Measurements from ENCODE around the gene KCTD3. TPM values are rescaled to one million over a fixed set of nuclear protein-coding genes. Genes with fewer than 3 reads are reported as not detected.

KCTD3 gene
- total RNA-seq, 1 donor from 2014 or later = 25.2 TPM

DNA sequence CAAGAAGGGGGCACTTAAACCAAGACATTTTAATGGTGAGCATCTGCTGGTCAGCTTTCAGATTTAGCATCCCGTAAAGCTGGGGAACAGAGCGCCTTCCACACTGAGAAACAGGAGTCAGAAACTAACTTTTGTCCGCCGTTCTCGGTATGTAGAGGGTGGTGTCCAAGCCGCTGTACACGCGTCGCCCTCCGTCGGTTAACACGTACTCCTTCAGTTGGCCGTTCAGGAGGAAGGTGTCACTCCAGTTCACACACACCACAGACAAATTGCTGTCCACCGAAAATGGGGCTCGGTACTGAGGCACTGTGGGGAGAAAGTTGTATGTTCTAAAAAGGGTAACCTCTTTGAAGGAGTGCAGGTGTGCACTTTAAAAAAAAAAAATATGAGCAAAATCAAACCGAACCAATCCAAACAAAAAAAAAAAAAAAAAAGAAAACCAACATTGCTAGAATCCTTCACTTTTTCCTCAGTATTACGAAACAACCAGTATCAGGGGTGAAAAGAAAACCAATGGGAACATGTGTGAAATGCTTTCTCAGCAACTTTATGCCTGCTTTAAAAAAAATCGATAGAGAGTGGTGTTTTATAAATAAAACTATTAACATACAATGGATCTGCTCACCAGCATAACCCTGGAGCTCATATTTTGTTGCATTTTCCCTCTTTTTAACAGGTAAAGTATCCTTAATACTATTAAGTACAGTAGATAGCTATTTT, 73.5 kb downstream of the KCTD3 start:
- no peaks in the 10 kb centered on the region for H3K79me2 ChIP-seq (ENCODE audit: insufficient read depth, low read length)
- H3K27ac ChIP-seq (ENCODE audit: low read depth, low read length) = no peak overlapping the region
- H3K36me3 ChIP-seq (ENCODE audit: insufficient read depth, low read length) = no peaks in the 10 kb centered on the region
- H3K4me1 ChIP-seq (ENCODE audit: insufficient read depth, low read length) = peaks cover 11% of the 10 kb centered on the region
- H3K9me3 ChIP-seq (ENCODE audit: insufficient read depth, low read depth, low read length) = no peaks in the 10 kb centered on the region
- Mint-ChIP-seq H3K4me1 (ENCODE audit: low read depth, unreplicated experiment) (no peaks in the 10 kb centered on the region), H3K4me3 (ENCODE audit: unreplicated experiment) (no peak overlapping the region), H3K36me3 (ENCODE audit: low read depth, unreplicated experiment) (no peaks in the 10 kb centered on the region), H3K27ac (ENCODE audit: unreplicated experiment) (no peak overlapping the region), H3K27me3 (ENCODE audit: low read depth, unreplicated experiment) (no peaks in the 10 kb centered on the region), H3K9me3 (ENCODE audit: unreplicated experiment) (no peaks in the 10 kb centered on the region)
- no peak overlapping the region for H2AFZ ChIP-seq (ENCODE audit: low read depth, low read length)
- FAIRE-seq = no peak
- no peak overlapping the region for H3K9ac ChIP-seq (ENCODE audit: low read length)
- no peaks in the 10 kb centered on the region for H3K27me3 ChIP-seq (ENCODE audit: insufficient read depth, low read length)
- DNase-seq (ENCODE audit: low read depth) = no peak
- no peak overlapping the region for H3K4me2 ChIP-seq (ENCODE audit: low read length)
- H4K20me1 ChIP-seq (ENCODE audit: insufficient read depth, low read length) = no peaks in the 10 kb centered on the region
- TF ChIP-seq, protein P1, sequence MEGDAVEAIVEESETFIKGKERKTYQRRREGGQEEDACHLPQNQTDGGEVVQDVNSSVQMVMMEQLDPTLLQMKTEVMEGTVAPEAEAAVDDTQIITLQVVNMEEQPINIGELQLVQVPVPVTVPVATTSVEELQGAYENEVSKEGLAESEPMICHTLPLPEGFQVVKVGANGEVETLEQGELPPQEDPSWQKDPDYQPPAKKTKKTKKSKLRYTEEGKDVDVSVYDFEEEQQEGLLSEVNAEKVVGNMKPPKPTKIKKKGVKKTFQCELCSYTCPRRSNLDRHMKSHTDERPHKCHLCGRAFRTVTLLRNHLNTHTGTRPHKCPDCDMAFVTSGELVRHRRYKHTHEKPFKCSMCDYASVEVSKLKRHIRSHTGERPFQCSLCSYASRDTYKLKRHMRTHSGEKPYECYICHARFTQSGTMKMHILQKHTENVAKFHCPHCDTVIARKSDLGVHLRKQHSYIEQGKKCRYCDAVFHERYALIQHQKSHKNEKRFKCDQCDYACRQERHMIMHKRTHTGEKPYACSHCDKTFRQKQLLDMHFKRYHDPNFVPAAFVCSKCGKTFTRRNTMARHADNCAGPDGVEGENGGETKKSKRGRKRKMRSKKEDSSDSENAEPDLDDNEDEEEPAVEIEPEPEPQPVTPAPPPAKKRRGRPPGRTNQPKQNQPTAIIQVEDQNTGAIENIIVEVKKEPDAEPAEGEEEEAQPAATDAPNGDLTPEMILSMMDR (IDR thresholded peaks at IDR 0.05; ENCODE audit: insufficient read depth, low read depth, low read length) = no peak
- no peak for TF ChIP-seq EZH2 (IDR thresholded peaks at IDR 0.05; ENCODE audit: insufficient read depth, low read length)
- no peak overlapping the region for H3K4me3 ChIP-seq (ENCODE audit: insufficient read depth, low read depth, low read length)

DNA sequence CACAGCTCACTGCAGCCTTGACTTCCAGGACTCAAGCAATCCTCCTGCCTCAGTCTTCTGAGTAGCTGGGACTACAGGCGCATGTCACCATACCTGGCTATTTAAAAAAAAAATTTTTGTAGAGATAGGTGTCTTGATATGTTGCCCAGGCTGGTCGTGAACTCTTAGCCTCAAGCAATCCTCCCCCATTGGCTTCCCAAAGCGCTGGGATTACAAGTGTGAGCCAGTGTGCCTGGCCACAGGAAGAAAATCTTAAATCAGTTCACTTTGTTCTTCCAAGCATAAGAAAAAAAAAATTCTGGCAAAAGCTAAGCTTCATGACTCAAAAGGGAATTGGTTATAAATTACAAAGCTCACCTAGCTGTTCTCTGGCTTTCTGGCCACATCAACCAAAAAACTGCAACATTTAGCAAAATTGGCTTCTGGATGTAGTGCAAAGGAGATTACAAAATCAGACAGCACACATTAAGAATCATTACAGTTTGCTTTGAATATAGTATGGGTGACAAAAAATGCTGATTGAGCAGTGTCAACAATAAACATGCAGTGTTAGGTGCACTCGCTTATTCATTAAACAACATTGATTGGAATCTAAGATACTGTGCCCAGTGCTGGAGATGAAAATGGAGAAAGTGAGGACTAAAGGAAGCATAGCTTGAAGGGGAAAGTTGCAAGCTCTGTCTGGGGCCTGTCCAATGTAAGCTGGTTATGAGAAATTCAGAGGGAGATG, 76.7 kb downstream of the KCTD3 start:
- Histone ChIP-seq H3K4me1 (ENCODE audit: insufficient read depth, low read length) (no peaks in the 10 kb centered on the region), H4K20me1 (ENCODE audit: insufficient read depth, low read length) (no peaks in the 10 kb centered on the region), H3K9me3 (ENCODE audit: insufficient read depth, low read depth, low read length) (no peaks in the 10 kb centered on the region), H3K79me2 (ENCODE audit: insufficient read depth, low read length) (no peaks in the 10 kb centered on the region), H3K27me3 (ENCODE audit: insufficient read depth, low read length) (no peaks in the 10 kb centered on the region), H3K4me3 (ENCODE audit: insufficient read depth, low read depth, low read length) (no peak overlapping the region), H3K4me2 (ENCODE audit: low read length) (no peak overlapping the region), H3K27ac (ENCODE audit: low read depth, low read length) (no peak overlapping the region), H3K36me3 (ENCODE audit: insufficient read depth, low read length) (no peaks in the 10 kb centered on the region), H3K9ac (ENCODE audit: low read length) (no peak overlapping the region), H2AFZ (ENCODE audit: low read depth, low read length) (no peak overlapping the region)
- FAIRE-seq (no peak), DNase-seq (ENCODE audit: low read depth) (peak; percentile 22)
- Mint-ChIP-seq H3K27ac (ENCODE audit: unreplicated experiment) (no peak overlapping the region), H3K4me3 (ENCODE audit: unreplicated experiment) (no peak overlapping the region), H3K9me3 (ENCODE audit: unreplicated experiment) (no peaks in the 10 kb centered on the region), H3K27me3 (ENCODE audit: low read depth, unreplicated experiment) (no peaks in the 10 kb centered on the region), H3K36me3 (ENCODE audit: low read depth, unreplicated experiment) (no peaks in the 10 kb centered on the region), H3K4me1 (ENCODE audit: low read depth, unreplicated experiment) (no peaks in the 10 kb centered on the region)
- no peak for TF ChIP-seq EZH2 (IDR thresholded peaks at IDR 0.05; ENCODE audit: insufficient read depth, low read length)
- TF ChIP-seq, protein P1 (IDR thresholded peaks at IDR 0.05; ENCODE audit: insufficient read depth, low read depth, low read length) = no peak

DNA sequence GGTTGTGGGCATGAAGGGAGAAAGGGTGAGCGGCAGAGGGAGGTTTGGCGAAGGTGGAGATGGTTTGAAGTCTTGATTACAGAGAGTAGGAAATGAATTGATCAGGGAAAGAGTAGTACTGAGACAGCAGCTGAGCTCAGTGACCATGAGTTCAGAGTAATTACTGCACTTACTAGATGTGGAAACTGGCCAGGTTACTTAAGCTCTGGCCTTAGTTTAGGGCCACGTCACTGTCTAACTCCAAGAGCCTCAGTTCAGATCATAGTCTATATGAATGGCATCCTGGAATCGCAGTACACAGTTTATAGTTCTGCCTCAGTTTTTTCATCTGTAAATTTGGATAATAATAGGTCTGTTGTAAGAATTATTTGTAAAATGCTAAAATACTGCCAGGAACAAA, 78.1 kb downstream of the KCTD3 start:
- FAIRE-seq (no peak), DNase-seq (ENCODE audit: low read depth) (no peak)
- Mint-ChIP-seq H3K9me3 (ENCODE audit: unreplicated experiment) (no peaks in the 10 kb centered on the region), H3K4me3 (ENCODE audit: unreplicated experiment) (no peak overlapping the region), H3K27ac (ENCODE audit: unreplicated experiment) (no peak overlapping the region), H3K4me1 (ENCODE audit: low read depth, unreplicated experiment) (no peaks in the 10 kb centered on the region), H3K27me3 (ENCODE audit: low read depth, unreplicated experiment) (no peaks in the 10 kb centered on the region), H3K36me3 (ENCODE audit: low read depth, unreplicated experiment) (no peaks in the 10 kb centered on the region)
- Histone ChIP-seq H3K4me1 (ENCODE audit: insufficient read depth, low read length) (no peaks in the 10 kb centered on the region), H4K20me1 (ENCODE audit: insufficient read depth, low read length) (no peaks in the 10 kb centered on the region), H3K36me3 (ENCODE audit: insufficient read depth, low read length) (no peaks in the 10 kb centered on the region), H3K27me3 (ENCODE audit: insufficient read depth, low read length) (no peaks in the 10 kb centered on the region), H3K9me3 (ENCODE audit: insufficient read depth, low read depth, low read length) (no peaks in the 10 kb centered on the region), H3K9ac (ENCODE audit: low read length) (no peak overlapping the region), H3K4me2 (ENCODE audit: low read length) (no peak overlapping the region), H3K79me2 (ENCODE audit: insufficient read depth, low read length) (no peaks in the 10 kb centered on the region), H3K4me3 (ENCODE audit: insufficient read depth, low read depth, low read length) (no peak overlapping the region), H2AFZ (ENCODE audit: low read depth, low read length) (no peak overlapping the region), H3K27ac (ENCODE audit: low read depth, low read length) (no peak overlapping the region)
- TF ChIP-seq EZH2 (IDR thresholded peaks at IDR 0.05; ENCODE audit: insufficient read depth, low read length) = no peak
- TF ChIP-seq, protein P1 (IDR thresholded peaks at IDR 0.05; ENCODE audit: insufficient read depth, low read depth, low read length) = no peak
